AG04450 (cell line): ENCODE measurements around the gene PLK2. TPM values are rescaled to one million over a fixed set of nuclear protein-coding genes. Genes with fewer than 3 reads are reported as not detected.

ENCODE experiments used
- CTCF ChIA-PET: fragments of 300-600, 350-600 bp; formaldehyde crosslinking; extraction: SDS; loops from one replicate; lab custom pipeline; 2022; ENCODE audit warnings: antibody characterized with exemption, inconsistent platforms; lab: Charles Lee
- POLR2A ChIA-PET: fragments of 350-600 bp; formaldehyde crosslinking; extraction: SDS; loops from one replicate; lab custom pipeline; 2021; ENCODE audit warnings: antibody characterized with exemption, inconsistent platforms; lab: Yijun Ruan, JAX
- DNase-seq: peaks from one replicate; pipeline ENCODE4 v3.0.0-alpha.2; 2011; ENCODE audit warnings: low read depth, low spot score
- H3K27ac ChIP-seq: one replicate; pipeline ENCODE4 v1.5.1; 2012; ENCODE audit warnings: low read depth, low read length, control low read depth
- H3K27me3 ChIP-seq: one replicate; pipeline ENCODE4 v1.6.0; 2012; ENCODE audit warnings: low read length; ENCODE audit not compliant: control insufficient read depth, insufficient read depth
- H3K4me3 ChIP-seq: 2 replicates; pipeline ENCODE4 v1.5.1; 2011; ENCODE audit warnings: mild to moderate bottlenecking, low read depth, low read length, control low read depth
- H3K9me3 ChIP-seq: 2 replicates; pipeline ENCODE4 v1.5.1; 2012; ENCODE audit warnings: low read length; ENCODE audit not compliant: control insufficient read depth, insufficient read depth
- polyA plus RNA-seq: library from polyadenylated mRNA; depleted of rRNA; stranded (reverse); fragments of >200 nt; gene quantifications from 2 replicates; pipeline ENCODE4 v1.2.3, GENCODE V29; 2011
- TF ChIP-seq, protein P1 (sequence below): IDR thresholded peaks from 2 replicates; pipeline ENCODE4 v1.5.1; 2011; ENCODE audit warnings: low read depth, low read length, control low read depth, inconsistent platforms

PLK2 gene
- polyA plus RNA-seq, 1 experiment: 229 TPM

DNA sequence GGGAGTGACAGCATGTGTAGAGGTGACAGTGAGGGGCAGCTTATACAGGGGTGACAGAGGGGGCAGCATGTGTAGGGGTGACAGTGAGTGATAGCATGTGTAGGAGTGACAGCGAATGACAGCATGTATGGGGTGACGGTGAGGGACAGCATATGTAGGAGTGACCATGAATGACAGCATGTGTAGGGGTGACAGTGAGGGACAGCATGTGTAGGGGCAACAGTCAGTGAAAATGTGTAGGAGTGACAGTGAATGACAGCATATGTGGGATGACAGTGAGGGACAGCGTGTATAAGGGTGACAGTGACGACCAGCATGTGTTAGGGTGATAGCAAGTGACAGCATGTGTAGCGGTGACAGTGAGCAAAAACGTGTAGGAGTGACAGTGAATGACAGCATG lies 21.9 kb upstream of the PLK2 start:
- TF ChIP-seq, protein P1, sequence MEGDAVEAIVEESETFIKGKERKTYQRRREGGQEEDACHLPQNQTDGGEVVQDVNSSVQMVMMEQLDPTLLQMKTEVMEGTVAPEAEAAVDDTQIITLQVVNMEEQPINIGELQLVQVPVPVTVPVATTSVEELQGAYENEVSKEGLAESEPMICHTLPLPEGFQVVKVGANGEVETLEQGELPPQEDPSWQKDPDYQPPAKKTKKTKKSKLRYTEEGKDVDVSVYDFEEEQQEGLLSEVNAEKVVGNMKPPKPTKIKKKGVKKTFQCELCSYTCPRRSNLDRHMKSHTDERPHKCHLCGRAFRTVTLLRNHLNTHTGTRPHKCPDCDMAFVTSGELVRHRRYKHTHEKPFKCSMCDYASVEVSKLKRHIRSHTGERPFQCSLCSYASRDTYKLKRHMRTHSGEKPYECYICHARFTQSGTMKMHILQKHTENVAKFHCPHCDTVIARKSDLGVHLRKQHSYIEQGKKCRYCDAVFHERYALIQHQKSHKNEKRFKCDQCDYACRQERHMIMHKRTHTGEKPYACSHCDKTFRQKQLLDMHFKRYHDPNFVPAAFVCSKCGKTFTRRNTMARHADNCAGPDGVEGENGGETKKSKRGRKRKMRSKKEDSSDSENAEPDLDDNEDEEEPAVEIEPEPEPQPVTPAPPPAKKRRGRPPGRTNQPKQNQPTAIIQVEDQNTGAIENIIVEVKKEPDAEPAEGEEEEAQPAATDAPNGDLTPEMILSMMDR: no peak
- H3K27me3 ChIP-seq: peaks cover 5% of the 10 kb centered on the region
- DNase-seq: no peak
- POLR2A ChIA-PET: no interaction called here
- CTCF ChIA-PET: no interaction called here
- no peaks in the 10 kb centered on the region for H3K9me3 ChIP-seq
- H3K27ac ChIP-seq: no peak overlapping the region
- H3K4me3 ChIP-seq: no peak overlapping the region

DNA sequence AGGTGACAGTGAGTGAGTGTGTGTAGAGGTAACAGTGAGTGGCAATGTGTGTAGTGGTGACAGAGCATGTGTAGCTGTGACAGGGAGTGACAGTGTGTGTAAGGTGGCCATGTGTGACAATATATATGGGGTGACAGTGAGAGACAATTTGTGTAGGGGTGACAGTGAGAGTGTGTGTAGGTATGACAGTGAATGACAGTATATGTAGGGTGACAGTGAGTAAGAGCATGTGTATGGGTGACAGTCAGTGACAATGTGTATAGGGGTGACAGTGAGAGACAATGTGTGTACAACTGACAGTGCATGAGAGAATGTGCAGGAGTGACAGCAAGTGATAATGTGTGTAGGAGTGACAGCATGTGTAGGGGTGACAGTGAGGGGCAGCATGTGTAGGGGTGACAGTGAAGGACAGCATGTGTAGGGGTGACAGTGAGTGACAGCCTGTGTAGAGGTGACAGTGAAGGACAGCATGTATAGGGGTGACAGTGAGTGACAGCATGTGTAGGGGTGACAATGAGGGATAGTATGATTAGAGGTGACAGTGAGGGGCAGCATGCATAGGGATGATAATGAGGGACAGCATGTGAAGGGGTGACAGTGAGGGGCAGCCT lies 21.3 kb upstream of the PLK2 start:
- no peak for DNase-seq
- Histone ChIP-seq H3K9me3 (no peaks in the 10 kb centered on the region), H3K27ac (no peak overlapping the region), H3K4me3 (no peak overlapping the region), H3K27me3 (peaks cover 5% of the 10 kb centered on the region)
- ChIA-PET CTCF (no interaction called here), POLR2A (no interaction called here)
- TF ChIP-seq, protein P1: no peak

DNA sequence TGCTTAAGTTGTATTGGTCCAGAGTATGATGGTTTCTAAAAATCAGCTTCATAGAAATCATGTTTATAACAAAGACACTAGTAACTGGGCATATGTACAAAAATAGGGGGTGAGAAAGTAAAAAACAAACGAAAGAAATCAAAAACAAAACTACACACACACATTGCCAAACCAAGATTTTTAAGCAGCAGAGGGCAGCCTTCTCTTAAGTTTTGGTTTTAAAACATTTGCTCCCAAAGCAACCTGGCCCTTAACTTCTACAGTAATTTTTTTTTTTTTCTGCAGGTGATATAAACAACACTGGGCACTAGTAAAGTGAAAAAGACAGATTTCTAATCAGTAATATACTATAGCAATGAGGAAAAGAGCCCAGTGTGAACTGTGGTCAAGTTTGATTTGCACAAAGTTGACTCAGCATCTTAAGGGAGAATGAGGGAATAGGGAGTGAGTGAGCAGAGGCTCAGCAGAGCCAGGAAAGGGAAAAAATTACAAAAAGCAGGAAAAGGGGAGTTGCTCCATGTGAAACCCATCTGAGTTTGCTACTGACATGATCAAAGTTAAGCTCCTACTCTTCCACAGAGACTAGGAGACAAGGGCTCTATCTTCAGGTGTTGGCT lies 18.0 kb upstream of the PLK2 start:
- no peaks in the 10 kb centered on the region for H3K27me3 ChIP-seq
- TF ChIP-seq, protein P1: peak; percentile 23; the same call in 1 of the 2 replicates
- no peak overlapping the region for H3K4me3 ChIP-seq
- no peak overlapping the region for H3K27ac ChIP-seq
- H3K9me3 ChIP-seq: peaks cover 6% of the 10 kb centered on the region; the same call in 1 of the 2 replicates
- ChIA-PET CTCF (interaction anchor here (0.6 to 5.6 kb wide), 7 partner anchors 370 to 1186 kb away, joined by 3 to 45 read pairs (median 3); no protein-coding TSS in a partner anchor), POLR2A (no interaction called here)
- DNase-seq: no peak

DNA sequence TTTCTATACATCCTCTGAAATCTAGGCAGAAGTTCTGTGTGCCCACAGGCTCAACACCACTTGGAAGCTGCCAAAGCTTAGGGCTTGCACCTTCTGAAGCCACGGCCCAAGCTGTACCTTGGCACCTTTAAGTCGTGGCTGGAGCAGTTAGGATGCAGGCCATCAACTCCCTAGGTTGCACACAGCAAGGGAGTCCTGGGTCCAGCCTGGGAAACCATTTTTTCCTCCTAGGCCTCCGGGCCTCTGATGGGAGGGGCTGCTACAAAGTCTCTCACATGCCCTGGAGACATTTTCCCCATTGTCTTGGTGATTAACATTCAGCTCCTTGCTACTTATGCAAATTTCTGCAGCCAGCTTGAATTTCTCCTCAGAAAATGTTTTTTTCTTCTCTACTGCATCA lies 15.5 kb upstream of the PLK2 start:
- Histone ChIP-seq H3K27me3 (no peaks in the 10 kb centered on the region), H3K4me3 (no peak overlapping the region), H3K9me3 (peaks cover 6% of the 10 kb centered on the region; the same call in 1 of the 2 replicates), H3K27ac (no peak overlapping the region)
- ChIA-PET CTCF (interaction anchor here (0.6 to 5.6 kb wide), 2 partner anchors 376 to 469 kb away, joined by 3 to 45 read pairs; no protein-coding TSS in a partner anchor), POLR2A (no interaction called here)
- no peak for DNase-seq
- TF ChIP-seq, protein P1: no peak

DNA sequence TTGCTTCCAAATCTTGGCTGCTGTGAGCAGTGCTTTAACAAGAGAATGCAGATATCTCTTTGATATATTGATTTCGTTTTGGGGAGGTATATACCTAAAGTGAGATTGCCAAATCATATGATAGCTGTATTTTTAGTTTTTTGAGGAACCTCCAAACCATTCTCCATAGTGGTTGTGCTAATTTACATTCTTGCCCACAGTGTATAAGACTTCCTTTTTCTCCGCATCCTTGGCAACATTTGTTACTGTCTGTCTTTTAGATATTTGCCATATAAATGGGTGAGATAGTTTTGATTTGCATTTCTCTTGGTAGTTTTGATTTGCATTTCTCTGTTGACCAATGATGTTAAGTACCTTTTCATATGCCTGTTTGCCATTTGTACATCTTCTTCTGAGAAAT lies 10.0 kb upstream of the PLK2 start:
- CTCF ChIA-PET: interaction anchor here (0.7 kb wide), 2 partner anchors 665 to 969 kb away, joined by 4 to 6 read pairs; no protein-coding TSS in a partner anchor
- no peak for DNase-seq
- no peak overlapping the region for H3K27ac ChIP-seq
- TF ChIP-seq, protein P1: no peak
- H3K27me3 ChIP-seq: no peaks in the 10 kb centered on the region
- no peak overlapping the region for H3K4me3 ChIP-seq
- no peaks in the 10 kb centered on the region for H3K9me3 ChIP-seq
- POLR2A ChIA-PET: no interaction called here
